NCI-H1436 treated with DMSO at 0.1 percent for 48 hours (cell line): ENCODE data around the gene RAPGEF2.

Source experiments
- DNase-seq: peaks from one replicate; lab custom pipeline; 2025; lab: John Stamatoyannopoulos, UW

RAPGEF2 gene

GRCh38 chr4:159195361-159195769, 92.5 kb downstream of the RAPGEF2 start:
- no peak for DNase-seq

DNA sequence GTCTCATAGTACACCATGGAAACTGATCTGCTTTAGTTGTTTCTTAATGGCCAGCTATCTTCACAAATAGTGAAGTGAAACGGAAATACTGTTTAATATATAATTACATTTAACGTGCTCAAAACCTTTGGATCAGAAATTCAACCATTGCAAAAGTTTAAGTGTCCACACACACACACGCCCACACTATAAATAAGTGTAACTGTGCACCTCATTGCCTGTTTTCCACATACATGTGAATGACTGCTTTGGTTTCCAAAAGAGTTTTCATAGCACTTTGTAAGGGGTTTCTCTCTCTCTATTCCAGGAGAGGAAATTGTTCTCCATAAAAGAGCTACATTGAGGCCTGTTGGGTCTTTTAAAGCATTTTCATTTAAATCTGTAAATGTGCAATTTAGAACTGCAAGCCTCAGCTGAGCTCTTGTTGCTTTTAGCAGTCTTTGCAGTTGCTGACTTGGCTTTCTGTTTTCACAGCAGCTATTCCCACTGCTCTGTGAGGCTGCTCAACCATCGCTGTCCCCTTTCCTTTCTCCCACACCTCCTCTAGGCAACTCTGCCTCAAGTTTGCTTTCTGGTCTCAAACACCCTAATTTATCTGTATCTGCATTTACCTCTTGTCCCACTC, 94.5 kb downstream of the RAPGEF2 start:
- no peak for DNase-seq

DNA sequence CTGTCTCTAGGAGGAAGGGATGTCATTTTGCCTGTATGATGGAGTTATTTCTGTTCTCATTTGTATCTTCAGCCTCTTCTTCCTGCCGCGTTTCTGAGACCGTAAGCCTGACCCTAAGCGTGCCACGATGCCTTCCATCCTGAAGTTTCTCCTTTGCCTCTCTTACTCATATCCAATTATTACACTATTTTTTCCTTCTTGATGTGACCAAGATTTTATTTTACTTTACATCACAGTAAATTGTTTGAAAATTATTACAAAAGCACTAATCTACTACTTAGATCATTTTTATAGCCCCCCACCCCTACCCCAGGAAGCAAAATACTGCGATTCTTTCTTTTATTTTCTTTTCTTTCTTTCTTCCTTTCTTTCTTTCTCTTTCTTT, 95.0 kb downstream of the RAPGEF2 start:
- no peak for DNase-seq

GRCh38 chr4:159199826-159200225, 96.9 kb downstream of the RAPGEF2 start:
- no peak for DNase-seq

GRCh38 chr4:159201168-159201567, 98.3 kb downstream of the RAPGEF2 start:
- DNase-seq: no peak

- no peak for DNase-seq
Measured at GRCh38 chr4:159204566-159204965, 101.7 kb downstream of the RAPGEF2 start.

DNA sequence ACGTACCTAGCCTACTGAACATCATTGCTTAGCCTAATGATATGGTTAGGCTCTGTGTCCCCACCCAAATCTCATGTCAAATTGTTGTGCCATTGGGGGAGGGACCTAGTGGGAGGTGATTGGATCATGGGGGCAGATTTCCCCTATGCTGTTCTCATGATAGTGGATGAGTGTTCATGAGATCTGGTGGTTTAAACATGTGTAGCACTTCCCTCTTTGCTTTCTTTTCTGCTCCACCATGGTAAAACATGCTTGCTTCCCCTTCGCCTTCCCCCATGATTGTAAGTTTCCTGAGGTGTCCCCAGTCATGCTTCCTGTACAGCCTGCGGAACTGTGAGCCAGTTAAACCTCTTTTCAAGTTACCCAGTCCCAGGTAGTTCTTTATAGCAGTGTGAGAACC, 102.6 kb downstream of the RAPGEF2 start:
- DNase-seq: no peak

GRCh38 chr4:159206427-159206871, 103.6 kb downstream of the RAPGEF2 start:
- no peak for DNase-seq

DNA sequence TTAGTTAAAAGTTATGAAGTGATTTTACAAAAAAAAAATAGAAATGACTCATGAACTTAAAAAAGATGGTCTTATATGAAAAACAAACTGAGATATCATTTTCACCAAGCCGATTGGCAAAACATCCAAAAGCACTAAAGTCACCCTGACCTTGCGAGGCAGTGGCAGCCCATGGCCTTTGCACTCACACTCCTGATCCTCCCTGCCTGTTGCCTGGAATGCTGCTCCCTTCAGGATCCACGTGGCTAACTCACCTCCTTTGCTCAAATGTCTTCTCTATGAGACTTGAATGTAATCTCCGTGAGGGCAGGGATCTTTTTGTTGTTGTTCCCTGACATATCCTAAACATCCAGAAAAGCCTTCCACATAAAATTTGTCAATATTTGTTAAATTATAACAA, 106.4 kb downstream of the RAPGEF2 start:
- no peak for DNase-seq

- DNase-seq: no peak
Measured at GRCh38 chr4:159210975-159211374, 108.1 kb downstream of the RAPGEF2 start.

DNA sequence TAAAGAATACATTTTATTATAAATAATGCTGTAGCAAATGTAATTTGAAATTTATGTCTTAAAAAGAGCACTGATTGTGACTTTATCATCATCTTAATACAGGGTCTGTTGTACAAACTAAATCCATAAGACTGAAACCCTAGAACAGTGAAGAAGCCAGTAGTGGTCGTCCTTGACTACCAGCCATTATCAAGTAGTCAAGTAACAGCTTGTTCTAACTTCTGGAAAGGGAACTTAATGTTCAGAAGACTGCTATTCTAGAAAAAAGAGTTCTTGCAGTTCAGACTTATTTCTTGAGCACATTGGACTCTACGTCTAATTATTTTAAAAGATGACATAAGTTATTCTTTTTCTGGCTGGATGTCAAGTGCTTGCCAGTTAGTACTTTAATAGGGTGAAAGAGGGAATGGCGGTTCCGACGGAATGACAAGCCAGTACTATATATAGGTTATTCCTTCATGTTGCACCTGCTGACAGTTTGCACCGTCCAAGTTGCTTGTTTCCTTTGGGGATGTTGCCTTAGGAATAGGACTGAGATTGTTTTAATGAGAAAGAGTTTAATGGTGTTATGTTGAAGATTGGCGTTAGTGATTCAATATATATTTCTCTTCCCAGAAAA, 109.9 kb downstream of the RAPGEF2 start:
- DNase-seq: no peak

GRCh38 chr4:159216834-159217233, 114.0 kb downstream of the RAPGEF2 start:
- DNase-seq: peak; percentile 26

DNA sequence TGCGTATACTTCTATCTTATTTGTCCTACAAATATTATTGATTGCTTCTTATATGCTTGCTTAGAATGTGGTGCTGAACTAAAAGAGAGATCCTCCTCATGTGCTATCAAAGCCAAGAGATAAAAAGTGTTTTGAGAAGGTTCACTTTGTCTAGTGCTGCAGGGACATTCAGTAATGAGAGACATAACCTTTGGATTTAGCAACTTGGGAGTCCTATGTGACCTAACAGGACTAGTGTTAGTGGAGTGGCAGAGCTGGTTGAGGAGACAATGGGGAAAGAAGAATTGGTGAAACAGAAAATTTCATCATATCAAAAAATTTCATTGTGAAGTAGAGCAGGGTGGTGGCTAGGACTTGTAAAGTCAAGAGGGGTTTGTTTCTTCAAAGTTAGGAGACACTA, 117.0 kb downstream of the RAPGEF2 start:
- DNase-seq: no peak

DNA sequence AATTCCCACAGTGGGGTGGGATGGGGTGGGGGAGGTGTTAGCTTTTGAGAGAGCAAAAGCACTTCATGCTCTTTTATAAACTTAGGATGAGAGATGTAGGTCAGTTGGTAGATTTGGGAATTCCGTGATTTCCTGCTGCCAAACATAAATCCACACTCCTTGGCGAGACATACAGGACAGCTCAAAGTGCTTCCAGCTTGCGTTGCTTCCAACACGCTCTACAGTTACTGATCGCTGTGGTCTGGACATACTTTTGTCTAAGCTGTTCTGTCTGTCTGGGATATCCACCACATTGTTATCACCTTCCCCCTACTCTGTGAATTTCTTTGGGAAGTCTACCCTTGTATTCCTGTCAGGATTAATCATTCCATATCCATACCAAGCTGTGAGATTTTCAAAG, 117.5 kb downstream of the RAPGEF2 start:
- DNase-seq: no peak

- DNase-seq: no peak
Measured at GRCh38 chr4:159221280-159221679, 118.4 kb downstream of the RAPGEF2 start.

- DNase-seq: no peak
Measured at GRCh38 chr4:159222043-159222552, 119.2 kb downstream of the RAPGEF2 start.

DNA sequence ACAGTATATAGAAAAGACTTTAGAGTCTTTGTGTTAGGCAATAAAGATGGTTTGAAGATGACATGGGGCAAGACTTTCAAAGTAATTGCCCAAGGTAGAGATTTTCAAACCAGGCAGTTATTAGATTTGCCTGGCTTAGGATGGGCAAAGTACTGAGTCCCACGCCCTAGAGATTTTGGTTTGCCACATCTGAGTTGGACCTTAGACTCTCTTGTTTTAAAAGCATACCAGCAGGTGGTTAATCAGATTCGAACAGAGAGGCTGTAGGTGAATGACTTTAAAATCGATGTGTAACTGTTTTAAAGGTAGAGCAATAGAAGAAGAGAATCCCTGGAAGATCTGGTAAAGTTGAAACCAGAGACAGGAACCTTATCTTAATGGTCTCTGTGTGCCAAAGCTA, 121.5 kb downstream of the RAPGEF2 start:
- no peak for DNase-seq

- no peak for DNase-seq
Measured at GRCh38 chr4:159227378-159227777, 124.5 kb downstream of the RAPGEF2 start.

- no peak for DNase-seq
Measured at GRCh38 chr4:159227984-159228383, 125.1 kb downstream of the RAPGEF2 start.

- DNase-seq: no peak
Measured at GRCh38 chr4:159229164-159229563, 126.3 kb downstream of the RAPGEF2 start.

GRCh38 chr4:159232465-159233106, 129.7 kb downstream of the RAPGEF2 start:
- no peak for DNase-seq

DNA sequence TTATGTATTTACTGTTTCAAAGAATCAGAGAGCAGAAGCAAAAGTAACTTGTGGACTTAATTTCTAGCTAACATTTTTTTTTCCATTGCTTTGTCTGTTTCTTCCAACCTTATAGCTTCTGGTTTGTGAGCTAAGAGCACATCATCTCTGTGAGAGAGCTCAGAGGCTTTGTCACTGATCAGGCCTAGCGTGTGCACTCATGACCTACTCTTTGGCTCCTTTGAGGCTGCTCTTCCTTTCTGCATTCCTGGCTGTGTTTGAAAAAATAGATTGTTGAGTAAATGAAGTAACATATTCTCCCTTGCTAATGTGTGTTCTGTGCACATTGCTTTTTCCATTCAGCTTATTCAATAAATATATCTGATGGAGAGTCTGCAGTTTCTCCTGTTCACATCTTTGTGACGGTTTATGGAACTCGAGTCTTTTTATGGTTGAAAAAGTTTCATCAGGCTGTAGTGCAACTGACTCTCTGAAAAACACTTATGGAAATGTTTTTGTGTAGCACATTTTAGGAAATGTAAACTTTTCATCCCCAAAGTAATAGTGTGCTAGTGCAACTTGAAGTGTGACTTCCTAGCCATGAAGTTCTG, 133.0 kb downstream of the RAPGEF2 start:
- DNase-seq: no peak

DNA sequence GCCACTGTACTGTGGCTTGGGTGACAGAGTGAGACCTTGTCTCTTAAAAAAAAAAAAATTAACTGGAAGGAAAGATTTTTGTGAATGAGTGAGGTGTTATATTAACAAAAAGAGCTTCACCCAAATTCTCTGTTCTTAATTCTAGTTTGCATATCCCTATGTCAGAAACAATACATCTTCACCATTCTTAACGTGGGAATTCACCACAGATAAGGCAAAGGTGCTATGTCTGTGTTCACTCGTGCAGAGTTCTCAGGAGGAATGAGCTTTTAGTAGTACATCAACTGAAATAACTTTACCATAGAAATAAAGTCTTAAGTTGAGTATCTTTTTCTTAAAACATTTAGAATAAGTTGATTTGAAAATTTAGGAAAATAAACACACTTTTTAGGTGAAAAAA, 135.1 kb downstream of the RAPGEF2 start:
- DNase-seq: no peak
